Bone marrow (tissue), 2 donors: ENCODE data around the gene BCAS4.

ENCODE experiments used
- DNase-seq, 2 donors: peaks; one replicate each; lab custom pipeline; 2025; lab: John Stamatoyannopoulos, UW

BCAS4 gene

DNA sequence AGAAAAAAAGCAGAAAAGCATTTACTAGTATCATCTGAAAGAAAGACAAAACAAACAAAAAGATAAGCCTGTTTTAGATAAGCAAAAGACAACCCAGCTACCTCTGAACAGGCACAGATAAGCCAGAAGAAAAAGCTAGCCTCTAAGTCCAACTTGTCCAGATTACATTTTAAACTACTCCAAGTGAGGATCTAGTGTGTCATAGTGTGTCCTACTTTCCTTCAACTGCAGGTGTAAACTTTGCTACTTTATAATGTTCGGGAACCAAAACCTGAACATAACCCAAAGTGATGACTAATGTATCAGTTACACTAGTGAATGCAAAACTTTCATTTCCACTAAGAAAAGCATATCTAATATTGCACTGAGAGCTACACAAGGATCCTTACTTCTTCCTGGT is 116.9 kb downstream of the BCAS4 start:
- DNase-seq: no peak

GRCh38 chr20:50913690-50914375 is 119.0 kb downstream of the BCAS4 start:
- DNase-seq: peak in 1 of 2 donors; percentile 6

DNA sequence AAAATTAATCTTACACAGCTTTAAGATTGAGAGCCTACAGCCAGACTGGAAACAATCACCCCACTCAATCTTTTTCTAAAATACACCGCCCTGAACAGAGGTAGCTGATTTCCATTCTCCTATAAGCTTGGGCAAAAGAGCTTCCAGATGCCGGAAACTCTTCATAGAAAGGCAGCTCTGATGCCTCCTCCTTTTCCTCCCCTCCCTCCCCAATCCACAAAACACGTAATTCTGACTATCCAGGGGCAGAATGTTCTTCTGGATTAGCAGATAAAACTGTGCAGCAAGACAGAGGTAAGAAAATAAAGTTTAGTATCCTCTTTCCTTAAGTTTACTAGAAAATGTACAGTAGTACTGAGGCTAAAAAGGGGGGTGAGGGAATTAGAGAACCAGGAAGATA is 120.6 kb downstream of the BCAS4 start:
- DNase-seq: no peak

DNA sequence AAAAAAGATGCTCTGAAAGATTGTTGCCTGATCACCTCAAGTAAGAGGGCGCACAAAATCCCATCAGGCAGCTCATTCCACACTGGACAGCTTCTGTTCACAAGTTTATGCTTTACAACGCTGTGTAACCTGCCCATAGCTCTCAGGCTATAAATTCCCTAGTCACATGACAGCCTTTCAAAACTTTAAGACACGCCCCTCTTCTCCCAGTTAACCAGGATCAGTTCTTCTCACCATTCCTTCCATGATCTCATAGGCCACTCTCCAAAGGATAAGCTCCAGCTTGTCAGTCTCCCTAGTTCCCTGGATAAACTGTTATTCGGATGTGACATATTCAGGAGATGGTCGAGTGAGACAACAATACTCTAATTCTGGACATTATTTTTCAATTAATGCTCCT is 121.4 kb downstream of the BCAS4 start:
- DNase-seq: no peak

- DNase-seq: no peak
Measured at GRCh38 chr20:50916934-50917333, 122.1 kb downstream of the BCAS4 start.

DNA sequence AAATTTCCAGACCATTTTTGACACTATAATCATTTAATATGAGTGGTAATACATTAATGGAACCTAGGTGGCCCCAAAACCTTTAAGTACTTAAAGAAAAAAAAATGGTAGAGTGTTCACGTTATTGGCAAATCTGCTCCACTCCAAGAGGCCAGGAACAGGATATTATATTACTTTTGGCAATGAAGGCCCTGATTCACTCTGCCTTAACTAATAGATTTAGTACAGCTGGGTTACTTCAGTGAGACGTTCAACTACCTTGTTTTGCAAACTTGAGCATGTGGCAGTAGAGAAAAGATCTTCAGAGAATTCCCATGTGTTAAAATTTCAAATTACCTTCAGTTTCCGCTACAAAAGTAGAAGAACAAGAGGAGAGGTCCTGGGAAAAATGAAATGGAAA is 123.5 kb downstream of the BCAS4 start:
- no peak for DNase-seq

DNA sequence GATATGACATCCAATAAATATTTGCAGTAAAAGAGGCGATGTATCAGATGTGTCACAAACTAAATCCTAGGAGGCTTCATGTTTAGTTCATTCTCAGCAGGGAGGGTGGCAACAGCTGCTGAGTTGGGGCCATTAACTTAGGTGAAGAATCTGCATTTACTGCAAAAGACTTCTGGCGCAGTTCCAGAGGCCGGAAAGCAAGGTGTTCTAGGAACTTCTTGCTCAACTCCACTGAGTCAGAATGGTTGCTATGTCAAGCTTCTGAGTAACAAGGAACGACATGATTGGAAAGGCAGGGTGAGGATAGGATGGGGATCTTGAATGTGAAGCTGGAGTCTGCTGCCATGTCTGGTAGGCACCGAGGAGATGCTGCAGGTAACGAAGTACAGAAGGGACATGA is 124.7 kb downstream of the BCAS4 start:
- no peak for DNase-seq

- no peak for DNase-seq
Measured at GRCh38 chr20:50920997-50921396, 126.1 kb downstream of the BCAS4 start.

- no peak for DNase-seq
Measured at GRCh38 chr20:50921803-50922501, 127.1 kb downstream of the BCAS4 start.

- no peak for DNase-seq
Measured at GRCh38 chr20:50924261-50924920, 129.5 kb downstream of the BCAS4 start.

DNA sequence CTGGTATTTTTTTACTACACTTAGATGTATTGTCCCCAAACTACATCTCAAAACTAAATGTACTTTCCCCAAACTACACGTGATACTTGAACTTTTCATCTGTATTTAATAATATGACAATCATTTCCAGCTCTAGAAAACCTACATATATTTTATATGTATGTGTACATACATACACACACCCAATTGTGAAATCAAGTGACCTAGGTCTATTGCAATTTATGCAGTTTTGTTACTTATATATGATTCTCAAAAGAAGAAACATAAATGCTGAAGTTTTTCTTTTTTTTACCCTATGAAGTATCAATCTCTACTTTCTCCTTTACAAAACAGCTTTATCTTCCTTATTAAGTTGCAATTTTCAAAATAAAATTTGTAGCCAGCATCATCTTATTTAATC is 131.7 kb downstream of the BCAS4 start:
- DNase-seq: no peak
